HepG2 (cell line): ENCODE data around the gene GRM1. TPM values are rescaled to one million over a fixed set of nuclear protein-coding genes. Genes with fewer than 3 reads are reported as not detected.

Source experiments
- ATAC-seq: fragments of 200-7000 bp; cut with Tn5 transposase; 3 replicates; pipeline ENCODE4 v1.9.1; 2020; ENCODE audit warnings: mild to moderate bottlenecking, moderate library complexity
- BruUV-seq: library from RNA; stranded (reverse); fragments of 400-500 nt; replicated peaks from 2 replicates; lab custom pipeline; 2021; lab: Mats Ljungman, UMichigan
- CTCF ChIA-PET: fragments of 300-600 bp; formaldehyde crosslinking; extraction: SDS; loops from one replicate; lab custom pipeline; 2021; ENCODE audit warnings: low total read pairs, inconsistent platforms, low intra/inter-chr PET ratio; lab: Yijun Ruan, JAX
- POLR2A ChIA-PET: fragments of 350-600 bp; sonication (Branson Sonifier 250); formaldehyde crosslinking; loops from one replicate; lab custom pipeline; 2020; ENCODE audit warnings: antibody characterized with exemption, inconsistent platforms; lab: Yijun Ruan, JAX
- DNase-seq: peaks from one replicate; pipeline ENCODE4 v3.0.0-alpha.2; 2015; ENCODE audit warnings: low spot score
- FAIRE-seq: peaks from 3 replicates; lab custom pipeline; 2011; peaks lifted over from hg19 to GRCh38; lab: Jason Lieb, UNC
- H2AFZ ChIP-seq: one replicate; pipeline ENCODE4 v1.6.1; 2011; ENCODE audit warnings: low read length, inconsistent platforms
- H3K27ac ChIP-seq: fragments of 300-600 bp; 3 replicates; pipeline ENCODE4 v1.8.0; 2011; ENCODE audit warnings: mixed run types, mild to moderate bottlenecking, mixed read lengths, low read length, inconsistent platforms; ENCODE audit not compliant: insufficient read depth; ENCODE audit errors: extremely low read length
- H3K27me3 ChIP-seq, 2 experiments: fragments of 200-600 bp in 1 of 2; 2 replicates in 1 of 2; 3 replicates in 1 of 2; pipeline versions ENCODE4 v1.6.0 to v1.8.0; 2011; ENCODE audit warnings: low read length in 2 of 2, mild to moderate bottlenecking in 2 of 2, moderate library complexity in 2 of 2, inconsistent platforms in 1 of 2; ENCODE audit not compliant: insufficient read depth in 2 of 2, control insufficient read depth in 1 of 2
- H3K36me3 ChIP-seq, 2 experiments: fragments of 200-600 bp in 1 of 2; replicated peaks in 1 of 2; 2 replicates in 1 of 2; 3 replicates in 1 of 2; pipeline versions ENCODE4 v1.5.1 to v1.8.0; 2011; ENCODE audit warnings: low read length in 2 of 2, inconsistent platforms in 1 of 2; ENCODE audit not compliant: insufficient read depth in 2 of 2, control insufficient read depth in 1 of 2
- H3K4me1 ChIP-seq: 2 replicates; pipeline ENCODE4 v1.5.1; 2012; ENCODE audit warnings: low read length, inconsistent platforms; ENCODE audit not compliant: insufficient read depth
- H3K4me2 ChIP-seq: 2 replicates; pipeline ENCODE4 v1.6.0; 2011; ENCODE audit warnings: low read depth, low read length, inconsistent platforms
- H3K4me3 ChIP-seq, 3 experiments: fragments of 200-600 bp in 1 of 3; sonication (generic), shearing (Covaris generic) in 1 of 3; replicated peaks in 1 of 3; 2 replicates each; pipeline ENCODE4 v1.5.1; 2011 to 2016; ENCODE audit warnings: low read length in 3 of 3, inconsistent platforms in 2 of 3, low read depth in 2 of 3, mild to moderate bottlenecking in 2 of 3, control low read depth in 1 of 3, mixed read lengths in 1 of 3; ENCODE audit not compliant: insufficient read depth in 1 of 3
- H3K79me2 ChIP-seq: one replicate; pipeline ENCODE4 v1.6.1; 2011; ENCODE audit warnings: low read length, inconsistent platforms; ENCODE audit not compliant: insufficient read depth
- H3K9ac ChIP-seq: 2 replicates; pipeline ENCODE4 v1.6.0; 2011; ENCODE audit warnings: mild to moderate bottlenecking, low read depth, low read length, inconsistent platforms; ENCODE audit not compliant: insufficient read depth
- H3K9me3 ChIP-seq: 2 replicates; pipeline ENCODE4 v1.5.1; 2012; ENCODE audit warnings: mild to moderate bottlenecking, low read length
- H4K20me1 ChIP-seq: 2 replicates; pipeline ENCODE4 v1.6.0; 2011; ENCODE audit warnings: inconsistent platforms, mild to moderate bottlenecking, low read length, moderate library complexity; ENCODE audit not compliant: insufficient read depth
- ARID5B ChIP-seq: IDR thresholded peaks from 2 replicates; pipeline ENCODE4 v1.4.0; 2020; ENCODE audit warnings: mild to moderate bottlenecking, missing genetic modification reagents
- CREBL2 ChIP-seq: sonication (generic); formaldehyde crosslinking; IDR thresholded peaks from 2 replicates; pipeline ENCODE4 v1.8.1; 2023; ENCODE audit warnings: missing genetic modification reagents, mild to moderate bottlenecking, borderline replicate concordance
- EHMT2 ChIP-seq: fragments of 200-600 bp; sonication (generic); IDR thresholded peaks from 2 replicates; pipeline ENCODE4 v1.7.0; 2017; ENCODE audit warnings: antibody characterized with exemption, low read depth, low read length, borderline replicate concordance
- ZFP36L2 ChIP-seq: sonication (generic); formaldehyde crosslinking; IDR thresholded peaks from 2 replicates; pipeline ENCODE4 v1.4.0; 2020; ENCODE audit warnings: missing genetic modification reagents
- ZNF407 ChIP-seq: sonication (generic); formaldehyde crosslinking; IDR thresholded peaks from one replicate; pipeline ENCODE4 v1.5.1; 2020; ENCODE audit warnings: mild to moderate bottlenecking, missing genetic modification reagents; ENCODE audit errors: not compliant biosample characterization
- ZNF589 ChIP-seq: sonication (generic); formaldehyde crosslinking; conservative IDR thresholded peaks from 2 replicates; pipeline ENCODE4 v1.8.0; 2022; ENCODE audit warnings: mild to moderate bottlenecking, moderate library complexity, missing genetic modification reagents
- ZNF772 ChIP-seq: sonication (generic); formaldehyde crosslinking; IDR thresholded peaks from 2 replicates; pipeline ENCODE4 v1.5.0; 2020; ENCODE audit warnings: mild to moderate bottlenecking, missing genetic modification reagents
- WGBS: methylation state at CpG from one replicate; pipeline ENCODE4 v1.1.6; 2017; ENCODE audit warnings: low lambda C conversion rate; 5-methylcytosine and 5-hydroxymethylcytosine counted together
- in situ Hi-C: cut with HindIII; loops from 2 replicates; pipeline ENCODE4 v1.10.0; 2017; ENCODE audit warnings: low pct_unique_long_range_greater_than_20kb; ENCODE audit not compliant: extremely low pct_ligation_motif_present
- intact Hi-C: fragments of 100-400 bp; cut with micrococcal nuclease; formaldehyde crosslinking; loops from one replicate; pipeline ENCODE4 v1.10.0; 2022; ENCODE audit not compliant: unreplicated experiment
- polyA plus RNA-seq, 8 experiments: library from polyadenylated mRNA; depleted of rRNA in 3 of 8; stranded (reverse) in 7 of 8; unstranded in 1 of 8; fragments of >200 nt; fragmentation: Illumina TruSeq in 4 of 8; extraction: Trizol in 4 of 8; gene quantifications; 2 replicates each; pipeline versions ENCODE4 v1.2.1 to v1.2.3, GENCODE V29; 2011 to 2016; ENCODE audit warnings: low read depth in 4 of 8, missing spikeins in 1 of 8, mixed read lengths in 1 of 8; ENCODE audit not compliant: insufficient read depth in 1 of 8
- total RNA-seq, 5 experiments: library from RNA; depleted of rRNA; stranded (reverse); fragments of >200 nt; fragmentation: Illumina TruSeq; extraction: Trizol; gene quantifications; 2 replicates each; pipeline ENCODE4 v1.2.3, GENCODE V29; 2016; ENCODE audit warnings: low read depth in 1 of 5

The GRM1 gene
- total and polyA plus RNA-seq, 2 of the 13 experiments (the other 11 are each of a cell fraction or from before 2014, with no cell fraction given): 0.09 TPM; not detected in 1

- TF ChIP-seq ARID5B (CRISPR knock-in tag): no peak
- no peak for TF ChIP-seq EHMT2
- TF ChIP-seq ZNF589 (CRISPR knock-in tag): no peak
- TF ChIP-seq CREBL2 (CRISPR knock-in tag): no peak
- no peak for TF ChIP-seq ZFP36L2
- no peak for TF ChIP-seq ZNF772
These were observed 155.8 kb downstream of the GRM1 start (continued) for GRCh38 chr6:146184701-146185100.

- ChIA-PET POLR2A (no interaction called here), CTCF (no interaction called here)
- ATAC-seq (no peak), DNase-seq (no peak), FAIRE-seq (no peak)
- H3K36me3 ChIP-seq: no peaks in the 10 kb centered on the region
- H3K4me2 ChIP-seq: no peak overlapping the region
- no peaks in the 10 kb centered on the region for H4K20me1 ChIP-seq
- in situ Hi-C loops: no loop called here
- no TSS peak for BruUV-seq
- H3K27me3 ChIP-seq: no peaks in the 10 kb centered on the region
- no peak overlapping the region for H3K27ac ChIP-seq
- no peaks in the 10 kb centered on the region for H3K9me3 ChIP-seq
- no peak overlapping the region for H3K4me3 ChIP-seq
- H2AFZ ChIP-seq: no peak overlapping the region
- H3K9ac ChIP-seq: no peak overlapping the region
- no peaks in the 10 kb centered on the region for H3K4me1 ChIP-seq
- no peaks in the 10 kb centered on the region for H3K79me2 ChIP-seq
- WGBS: 2% methylated on average over 3 of the region's 3 CpGs
- intact Hi-C loops: no loop called here
- no peak for TF ChIP-seq ZNF407 (CRISPR knock-in tag)
These were observed 160.3 kb downstream of the GRM1 start for GRCh38 chr6:146189131-146189530.
